Activated CD4-positive, alpha-beta T cell treated with anti-CD3 and anti-CD28 coated beads, Interleukin-2, amount 50 U/mL, for 1 hour (primary cell): Measurements from ENCODE around the gene LAMB2.

Source experiments
- DNase-seq: peaks from one replicate; pipeline ENCODE4 v3.0.0-alpha.2; 2020

Gene LAMB2

GRCh38 chr3:49132437-49133225 lies at the start of gene LAMB2:
Gene LAMB2, minus strand, starts transcription at chr3:49133050. Its CDS starts 183 bp downstream, at chr3:49132867.
- no peak for DNase-seq

GRCh38 chr3:49181351-49181750 lies 48.5 kb upstream of the LAMB2 start:
- no peak for DNase-seq

GRCh38 chr3:49180116-49180515 lies 47.3 kb upstream of the LAMB2 start:
- no peak for DNase-seq

- no peak for DNase-seq
Observed at GRCh38 chr3:49177073-49177472, 44.2 kb upstream of the LAMB2 start.

DNA sequence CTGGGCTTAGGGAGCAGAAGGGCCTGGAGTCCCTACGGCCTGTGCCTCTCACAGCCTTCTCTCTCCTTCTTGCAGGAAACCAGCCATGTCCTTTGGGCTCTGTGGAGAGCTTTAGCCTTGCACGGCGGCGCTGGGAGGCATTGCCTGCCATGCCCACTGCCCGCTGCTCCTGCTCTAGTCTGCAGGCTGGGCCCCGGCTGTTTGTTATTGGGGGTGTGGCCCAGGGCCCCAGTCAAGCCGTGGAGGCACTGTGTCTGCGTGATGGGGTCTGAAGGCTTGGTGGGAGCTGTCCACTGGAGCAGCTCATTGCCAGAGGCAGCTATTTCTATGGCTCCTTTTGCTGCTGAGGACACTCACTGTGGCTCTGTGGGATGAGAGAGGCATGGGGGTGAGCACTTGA lies 42.7 kb upstream of the LAMB2 start:
- no peak for DNase-seq

DNA sequence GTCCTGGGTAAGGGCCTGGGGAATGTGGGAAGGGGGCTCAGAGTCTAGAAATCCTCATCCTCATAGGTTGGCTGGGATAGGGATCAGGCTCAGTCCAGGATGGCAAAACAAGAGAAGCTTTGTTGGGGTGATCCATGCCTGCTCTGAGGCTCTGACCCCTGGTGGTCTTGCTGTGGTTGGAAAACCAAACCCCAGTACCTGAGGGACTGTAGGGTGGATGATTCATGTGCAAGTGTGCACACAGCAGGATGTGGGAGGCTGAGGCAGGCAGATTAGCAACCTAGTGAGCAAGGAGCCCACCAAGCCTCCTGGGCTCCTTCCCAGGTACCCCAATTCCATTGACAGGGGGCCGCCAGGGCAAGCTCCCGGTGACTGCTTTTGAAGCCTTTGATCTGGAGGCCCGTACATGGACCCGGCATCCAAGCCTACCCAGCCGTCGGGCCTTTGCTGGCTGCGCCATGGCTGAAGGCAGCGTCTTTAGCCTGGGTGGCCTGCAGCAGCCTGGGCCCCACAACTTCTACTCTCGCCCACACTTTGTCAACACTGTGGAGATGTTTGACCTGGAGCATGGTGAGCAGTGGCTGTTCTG lies 41.6 kb upstream of the LAMB2 start:
- no peak for DNase-seq

- DNase-seq = no peak
Observed at GRCh38 chr3:49173792-49174170, 40.9 kb upstream of the LAMB2 start.

GRCh38 chr3:49173116-49173791 lies 40.4 kb upstream of the LAMB2 start:
- DNase-seq = no peak

- no peak for DNase-seq
Observed at GRCh38 chr3:49172551-49173041, 39.7 kb upstream of the LAMB2 start.

DNA sequence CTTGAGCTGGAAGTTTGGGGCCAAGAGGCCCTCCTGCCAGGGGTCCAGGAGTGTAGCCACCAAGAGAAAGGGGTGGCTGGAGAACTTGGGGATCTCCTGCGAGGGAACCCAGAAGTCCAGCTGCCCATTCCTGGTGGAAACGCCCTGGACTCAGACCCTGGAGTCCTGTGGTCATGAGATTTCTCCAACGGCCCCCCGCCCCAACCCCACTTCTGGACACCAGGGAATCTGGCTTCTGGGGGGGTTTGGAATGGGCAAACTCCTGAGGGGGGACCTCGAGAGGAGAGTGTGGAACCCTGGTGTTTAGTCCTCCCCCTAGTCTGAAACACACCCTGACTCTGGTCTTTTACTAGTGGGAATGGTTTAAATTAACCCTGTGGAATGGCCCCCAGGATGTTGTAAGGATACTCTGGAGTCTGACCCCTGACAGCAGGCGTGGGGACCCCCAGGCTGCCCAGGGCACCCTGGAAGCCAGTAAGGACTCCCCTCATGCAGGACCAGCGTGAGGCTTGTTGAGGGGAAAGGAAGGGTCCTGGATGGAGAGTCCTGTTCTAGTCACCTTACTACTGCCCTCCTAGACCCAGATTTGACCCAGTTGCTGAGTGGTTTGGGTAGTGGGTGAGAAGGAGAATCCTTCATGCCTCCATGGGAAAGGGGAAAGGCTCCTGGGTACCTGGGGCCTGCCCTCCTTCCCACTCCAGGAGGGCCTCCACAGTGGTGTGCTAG lies 39.1 kb upstream of the LAMB2 start:
- DNase-seq = no peak

- DNase-seq = peak; percentile 82
Observed at GRCh38 chr3:49171119-49171774, 38.4 kb upstream of the LAMB2 start, which contains the start of gene KLHDC8B. Gene KLHDC8B, plus strand, starts transcription at chr3:49171598. Its CDS starts 1,172 bp downstream, at chr3:49172770.

DNA sequence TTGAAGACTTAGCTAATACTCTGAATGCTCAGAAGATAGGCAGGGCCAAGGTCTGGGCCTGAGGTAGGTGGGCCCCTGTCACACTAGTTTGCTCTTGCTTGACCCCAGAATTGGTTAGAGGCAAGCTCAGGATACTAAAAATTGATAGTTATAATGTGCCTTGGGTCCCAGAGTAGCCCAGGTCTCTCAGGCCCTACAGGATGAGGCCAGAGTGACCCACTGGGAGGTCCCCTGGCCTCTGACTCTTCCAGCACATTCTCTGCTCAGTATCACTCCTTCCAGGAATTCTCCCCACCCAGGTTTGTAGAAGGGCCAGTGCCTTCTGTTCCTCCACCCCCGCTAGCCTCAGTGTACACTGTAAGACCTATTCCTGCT lies 37.9 kb upstream of the LAMB2 start:
- DNase-seq = no peak

GRCh38 chr3:49166752-49167556 lies 34.1 kb upstream of the LAMB2 start:
- no peak for DNase-seq

GRCh38 chr3:49165771-49166751 lies 33.2 kb upstream of the LAMB2 start, which contains the start of gene CCDC71:
Gene CCDC71, minus strand, starts transcription at chr3:49166331. Its CDS starts 2,123 bp downstream, at chr3:49164208.
- peak; percentile 67 for DNase-seq

DNA sequence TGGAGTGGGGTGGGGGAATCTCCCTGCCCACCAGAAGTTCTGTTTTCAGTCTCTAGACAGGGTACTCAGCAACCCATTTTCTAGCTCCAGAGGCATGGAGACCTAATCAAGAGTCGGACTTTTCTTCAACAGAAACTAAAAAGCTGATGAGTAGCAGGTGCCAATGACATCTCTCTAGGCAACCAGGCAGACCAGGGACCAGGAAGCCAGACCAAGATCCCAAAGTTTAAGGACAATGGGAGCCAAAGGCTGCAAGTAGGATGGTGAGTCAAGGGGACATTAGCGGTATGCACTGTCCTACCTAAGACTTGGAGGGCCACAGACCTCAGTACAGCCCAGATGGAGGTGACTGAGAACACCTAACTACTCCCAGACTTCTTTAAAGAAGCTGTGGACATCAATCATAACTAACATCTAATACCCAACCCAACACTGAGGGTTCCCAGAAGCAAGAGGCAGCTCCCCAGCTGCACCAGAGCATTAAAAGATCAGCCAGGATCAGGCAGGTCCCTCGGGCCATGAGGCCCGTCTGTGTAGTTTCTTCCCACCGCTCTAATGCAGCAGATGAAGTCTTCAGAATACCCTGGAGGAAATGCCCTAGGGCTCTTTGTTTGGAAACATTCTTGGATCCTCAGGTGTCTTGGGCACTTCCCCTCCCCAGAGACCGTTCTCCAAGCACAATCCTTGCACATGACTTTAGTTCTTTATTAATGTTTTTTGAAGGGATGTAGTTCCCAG lies 32.3 kb upstream of the LAMB2 start:
- DNase-seq = no peak

- DNase-seq = no peak
Observed at GRCh38 chr3:49163609-49164008, 30.8 kb upstream of the LAMB2 start.

DNA sequence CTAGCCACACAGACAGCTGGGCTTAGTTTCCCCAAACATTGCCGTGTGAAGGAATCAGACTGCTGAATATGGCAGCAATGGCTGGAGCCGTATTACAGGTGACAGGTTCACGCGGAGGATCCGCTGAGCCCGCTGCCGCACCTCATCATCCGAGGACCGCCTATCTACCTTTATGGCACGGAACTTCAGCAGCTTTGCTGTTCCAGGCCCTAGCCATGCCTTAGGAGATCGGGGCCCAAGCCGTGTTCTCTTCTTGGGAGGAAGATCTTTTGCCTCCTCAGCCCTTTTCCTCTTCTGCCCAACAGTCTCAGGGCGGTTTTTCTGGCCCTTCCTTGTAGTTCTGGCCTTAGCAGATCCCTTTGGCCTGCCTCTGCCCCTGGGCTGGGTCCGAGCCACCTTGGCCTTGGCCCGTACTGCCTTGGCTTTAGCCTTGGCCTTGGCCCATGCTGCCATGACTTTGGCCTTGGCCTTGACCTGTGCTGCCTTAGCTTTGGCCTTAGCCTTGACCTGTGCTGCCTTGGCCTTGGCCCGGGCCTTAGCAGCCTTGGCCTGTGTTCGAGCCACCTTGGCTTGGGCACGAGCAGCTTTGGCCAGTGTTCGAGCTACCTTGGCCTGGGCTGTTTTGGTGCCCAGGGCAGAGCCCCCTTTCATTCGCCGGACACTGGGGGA lies 30.0 kb upstream of the LAMB2 start:
- no peak for DNase-seq

DNA sequence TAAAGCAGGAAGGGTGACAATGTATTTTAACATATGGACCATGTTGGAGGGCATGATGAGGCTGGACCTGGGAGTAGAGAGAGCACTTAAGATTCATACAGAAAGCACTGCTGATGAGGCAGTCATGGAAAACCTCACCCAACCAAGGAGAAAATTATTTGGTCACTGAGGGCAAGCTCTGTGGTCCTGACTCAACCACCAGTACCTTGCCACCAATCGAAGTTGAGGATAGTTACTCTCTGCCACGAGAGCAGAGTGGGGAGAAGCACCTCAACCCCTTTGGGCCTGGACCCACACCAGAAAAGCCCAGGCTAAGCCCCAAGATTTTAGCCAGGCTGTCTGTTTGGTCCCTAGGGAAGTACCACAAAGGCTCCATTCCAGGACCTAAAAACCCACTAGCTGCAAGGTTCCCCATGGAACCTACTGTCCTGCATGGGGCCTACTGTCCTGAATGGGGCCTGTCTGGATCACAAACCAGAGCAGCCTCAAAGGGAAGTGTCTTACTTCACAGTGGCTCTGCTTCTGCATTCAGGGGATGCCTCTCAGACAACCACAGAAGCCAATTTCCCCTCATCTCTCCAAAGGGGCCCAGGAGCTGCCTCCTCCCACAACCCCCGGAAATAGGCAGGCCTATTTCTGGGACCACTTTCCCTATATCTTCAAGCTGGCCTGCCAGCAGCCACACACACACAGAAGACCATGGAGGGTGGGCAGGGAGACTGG lies 29.1 kb upstream of the LAMB2 start:
- DNase-seq = no peak
